Heart right ventricle (tissue), 16 donors: Measurements from ENCODE around the gene GADD45B. TPM values are rescaled to one million over a fixed set of nuclear protein-coding genes. Genes with fewer than 3 reads are reported as not detected.

Experiments
- ATAC-seq, 8 donors: fragments of 200-7000 bp; cut with Tn5 transposase; one replicate each; pipeline ENCODE4 v1.9.1; 2020; ENCODE audit warnings: mild to moderate bottlenecking in 8 of 8, moderate library complexity in 8 of 8, moderate number of reproducible peaks in 1 of 8
- DNase-seq, 2 donors: peaks; one replicate each; pipeline ENCODE4 v3.0.0-alpha.2; 2020
- H3K27ac ChIP-seq, 10 donors: fragments of 200-600 bp; sonication (generic) in 2 of 10; one replicate each; pipeline versions ENCODE4 v1.5.0 to v1.8.0; 2020 to 2022; ENCODE audit warnings: mild to moderate bottlenecking in 3 of 10
- H3K27me3 ChIP-seq, 7 donors: fragments of 200-600 bp; one replicate each; pipeline ENCODE4 v1.8.0; 2021 to 2022; ENCODE audit warnings: mild to moderate bottlenecking in 2 of 7
- H3K36me3 ChIP-seq, 9 donors: fragments of 200-600 bp; sonication (generic) in 1 of 9; one replicate each; pipeline versions ENCODE4 v1.5.0 to v1.8.0; 2020 to 2022; ENCODE audit warnings: mild to moderate bottlenecking in 2 of 9
- H3K4me1 ChIP-seq, 9 donors: fragments of 200-600 bp; sonication (generic) in 1 of 9; one replicate each; pipeline versions ENCODE4 v1.5.0 to v1.8.0; 2020 to 2022; ENCODE audit warnings: mild to moderate bottlenecking in 4 of 9
- H3K4me3 ChIP-seq, 10 donors: fragments of 200-600 bp; sonication (generic) in 2 of 10; one replicate each; pipeline versions ENCODE4 v1.5.0 to v1.8.0; 2020 to 2022; ENCODE audit warnings: mild to moderate bottlenecking in 7 of 10, moderate library complexity in 2 of 10
- H3K9me3 ChIP-seq, 11 donors: fragments of 200-600 bp in 10 of 11; sonication (generic) in 2 of 11; one replicate each; pipeline versions ENCODE4 v1.5.0 to v1.8.0; 2013 to 2022; ENCODE audit warnings: mild to moderate bottlenecking in 2 of 11, control low read depth in 1 of 11, moderate library complexity in 1 of 11
- whole genome bisulfite sequencing, 2 donors: extraction: QIAGEN DNeasy Blood & Tissue Kit; methylation state at CpG; one replicate each; pipeline ENCODE4 v1.1.7; 2013; ENCODE audit warnings: inconsistent platforms in 1 of 2; 5-methylcytosine and 5-hydroxymethylcytosine counted together
- intact Hi-C, 10 donors: fragments of 100-400 bp; cut with DNase I; formaldehyde crosslinking; loops; one replicate each; pipeline versions ENCODE4 v1.11.1 to v1.14.2; 2022
- polyA plus RNA-seq, 2 donors: library from polyadenylated mRNA; stranded (reverse); fragments of 200-250 nt; gene quantifications; one replicate each; pipeline ENCODE4 v1.2.3, GENCODE V29; 2013
- total RNA-seq, 10 donors: library from RNA; stranded (reverse); fragmentation: NEBNext Ultra II Directional in 3 of 10; extraction: Animal tissue kit (Norgen Biotek cat#: 25700) in 3 of 10; gene quantifications; one replicate each; pipeline versions ENCODE4 v1.2.1 to v1.2.4, GENCODE V29; 2021 to 2023
- TF ChIP-seq, protein P1 (sequence below), 9 donors: fragments of 200-600 bp; sonication (generic) in 2 of 9; IDR thresholded peaks; one replicate each; pipeline versions ENCODE4 v1.5.0 to v1.8.0; 2021 to 2022; ENCODE audit warnings: antibody characterized with exemption in 9 of 9, mild to moderate bottlenecking in 5 of 9, moderate library complexity in 1 of 9
- donor health status: Arrhythmogenic right ventricular cardiomyopathy.
- donor health status: ischemic (EF 13 %, LVEDD 7.1; RV severe dilation, severe dysfunction).
- donor health status: healthy with polysubstance abuse.
- donor health status: DM: no; HTN: yes; CAD: no.
- donor health status: DM: no; HTN: no; CAD: no.
- donor health status: ischemic (EF 25% LVEDD 6.9; RV normal size, moderate dysfunction).
- donor health status: ischemic (EF 25% LVEDD 5.7; RV mildly dilated, moderate dysfunction).
- donor health status: healthy.
- donor health status: DM: yes; HTN: yes; CAD: no.
- donor health status: Ischemic cardiomyopathy.
- donor health status: ischemic (EF 35%, LVEDD 5.7; RV mildly dilated, moderate dysfunction).
- donor health status: nonischemic (EF 11% LVEDD 7.7; RV severe dilation, severe dysfunction).
- donor health status: DM: yes; HTN: yes; CAD: no.
- donor health status: PGD.
- donor health status: ischemic (EF 29% LVEDD 5.4; RV normal size, mild dysfunction).
- donor health status: nonischemic (EF 23%, LVEDD 6.1; RV moderate dilation, normal function).

Gene GADD45B
- total and polyA plus RNA-seq, 12 donors = 19.6 to 297 (median 37.8) TPM

GRCh38 chr19:2436384-2436783 lies 39.5 kb upstream of the GADD45B start:
- Histone ChIP-seq H3K27ac (no peak overlapping the region), H3K4me3 (no peak overlapping the region), H3K36me3 (peaks cover 0 to 59% (median 27%) of the 10 kb centered on the region in 9 donors), H3K4me1 (no peaks in the 10 kb centered on the region), H3K27me3 (no peaks in the 10 kb centered on the region), H3K9me3 (no peaks in the 10 kb centered on the region)
- intact Hi-C loops = no loop called here
- no peak for DNase-seq
- TF ChIP-seq, protein P1, sequence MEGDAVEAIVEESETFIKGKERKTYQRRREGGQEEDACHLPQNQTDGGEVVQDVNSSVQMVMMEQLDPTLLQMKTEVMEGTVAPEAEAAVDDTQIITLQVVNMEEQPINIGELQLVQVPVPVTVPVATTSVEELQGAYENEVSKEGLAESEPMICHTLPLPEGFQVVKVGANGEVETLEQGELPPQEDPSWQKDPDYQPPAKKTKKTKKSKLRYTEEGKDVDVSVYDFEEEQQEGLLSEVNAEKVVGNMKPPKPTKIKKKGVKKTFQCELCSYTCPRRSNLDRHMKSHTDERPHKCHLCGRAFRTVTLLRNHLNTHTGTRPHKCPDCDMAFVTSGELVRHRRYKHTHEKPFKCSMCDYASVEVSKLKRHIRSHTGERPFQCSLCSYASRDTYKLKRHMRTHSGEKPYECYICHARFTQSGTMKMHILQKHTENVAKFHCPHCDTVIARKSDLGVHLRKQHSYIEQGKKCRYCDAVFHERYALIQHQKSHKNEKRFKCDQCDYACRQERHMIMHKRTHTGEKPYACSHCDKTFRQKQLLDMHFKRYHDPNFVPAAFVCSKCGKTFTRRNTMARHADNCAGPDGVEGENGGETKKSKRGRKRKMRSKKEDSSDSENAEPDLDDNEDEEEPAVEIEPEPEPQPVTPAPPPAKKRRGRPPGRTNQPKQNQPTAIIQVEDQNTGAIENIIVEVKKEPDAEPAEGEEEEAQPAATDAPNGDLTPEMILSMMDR (IDR thresholded peaks at IDR 0.05) = no peak
- WGBS, 2 donors = 98 to 99% methylated on average over 21 to 39 of the region's 39 CpGs
- ATAC-seq = no peak

GRCh38 chr19:2436926-2437325 lies 39.0 kb upstream of the GADD45B start:
- no peak overlapping the region for H3K4me3 ChIP-seq
- H3K27me3 ChIP-seq = no peaks in the 10 kb centered on the region
- intact Hi-C loops = no loop called here
- no peak for DNase-seq
- no peaks in the 10 kb centered on the region for H3K9me3 ChIP-seq
- no peak for ATAC-seq
- H3K4me1 ChIP-seq = no peaks in the 10 kb centered on the region
- peaks cover 0 to 59% (median 24%) of the 10 kb centered on the region in 9 donors for H3K36me3 ChIP-seq
- H3K27ac ChIP-seq = no peak overlapping the region
- TF ChIP-seq, protein P1 (IDR thresholded peaks at IDR 0.05) = no peak
- WGBS, 2 donors = 96 to 98% methylated on average over 15 of the region's 15 CpGs

GRCh38 chr19:2438178-2438577 lies 37.7 kb upstream of the GADD45B start:
- Histone ChIP-seq H3K36me3 (peaks cover 0 to 66% (median 24%) of the 10 kb centered on the region in 9 donors), H3K9me3 (no peaks in the 10 kb centered on the region), H3K4me3 (no peak overlapping the region), H3K27ac (no peak overlapping the region), H3K4me1 (no peaks in the 10 kb centered on the region), H3K27me3 (no peaks in the 10 kb centered on the region)
- no peak for DNase-seq
- 96% methylated on average over 20 of the region's 20 CpGs for whole genome bisulfite sequencing, 2 donors
- TF ChIP-seq, protein P1 (IDR thresholded peaks at IDR 0.05) = no peak
- ATAC-seq = no peak
- intact Hi-C loops = no loop called here

DNA sequence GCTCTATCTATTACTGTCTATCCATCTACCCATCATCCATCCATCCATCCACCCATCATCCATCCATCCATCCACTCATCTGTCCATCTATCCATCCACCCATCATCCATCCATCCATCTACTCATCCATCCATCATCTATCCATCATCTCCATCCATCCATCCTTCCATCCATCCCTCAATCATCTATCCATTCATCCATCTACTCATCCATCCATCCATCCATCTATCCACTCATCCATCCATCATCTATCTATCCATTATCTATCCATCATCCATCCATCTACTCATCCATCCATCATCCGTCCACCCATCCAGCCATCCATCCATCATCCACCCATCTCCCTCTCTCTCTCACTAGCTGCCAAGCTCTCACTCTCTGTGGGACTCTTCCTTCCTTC lies 35.4 kb upstream of the GADD45B start:
- no peak overlapping the region for H3K4me3 ChIP-seq
- H3K36me3 ChIP-seq = peaks cover 0 to 64% (median 15%) of the 10 kb centered on the region in 9 donors
- no peaks in the 10 kb centered on the region for H3K9me3 ChIP-seq
- WGBS, 2 donors = 96 to 100% methylated on average over 1 of the region's 1 CpG
- H3K27ac ChIP-seq = no peak overlapping the region
- DNase-seq = no peak
- H3K4me1 ChIP-seq = no peaks in the 10 kb centered on the region
- intact Hi-C loops = no loop called here
- TF ChIP-seq, protein P1 (IDR thresholded peaks at IDR 0.05) = no peak
- ATAC-seq = no peak
- H3K27me3 ChIP-seq = no peaks in the 10 kb centered on the region
